ENCODE results near the gene XYLT1. TPM values are rescaled to one million over a fixed set of nuclear protein-coding genes. Genes with fewer than 3 reads are reported as not detected.
A peak's percentile ranks its signal among the peaks of the same experiment; 100 is the strongest.

XYLT1 gene
- total RNA-seq, 1 experiment from 2014 or later: 12.5 TPM

DNA sequence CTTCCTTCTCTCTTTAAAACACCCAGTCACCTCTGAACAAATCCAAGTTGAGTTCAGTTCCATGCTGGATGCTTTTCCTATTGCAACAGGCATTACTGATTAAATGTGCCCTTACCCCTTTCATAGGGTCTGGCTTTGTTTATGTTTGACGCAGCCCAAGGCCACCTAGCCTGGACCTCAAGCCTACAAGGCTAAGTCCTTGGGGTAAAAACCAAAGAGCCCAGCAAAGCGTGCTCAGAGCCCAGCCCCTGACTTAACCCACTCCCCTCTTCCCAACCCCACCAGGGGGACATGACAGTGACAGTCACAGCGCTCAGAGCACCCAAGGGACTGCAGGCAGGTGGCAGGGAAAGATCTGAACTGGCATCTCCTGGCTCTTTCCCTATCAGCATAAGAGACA, 200.6 kb downstream of the XYLT1 start:
- no peaks in the 10 kb centered on the region for H3K27me3 Mint-ChIP-seq (ENCODE audit: insufficient read depth, unreplicated experiment)
- CTCF ChIA-PET: no interaction called here
- POLR2A ChIA-PET: no interaction called here
- BruUV-seq (replicated peaks): no TSS peak
- TF ChIP-seq, protein P1, sequence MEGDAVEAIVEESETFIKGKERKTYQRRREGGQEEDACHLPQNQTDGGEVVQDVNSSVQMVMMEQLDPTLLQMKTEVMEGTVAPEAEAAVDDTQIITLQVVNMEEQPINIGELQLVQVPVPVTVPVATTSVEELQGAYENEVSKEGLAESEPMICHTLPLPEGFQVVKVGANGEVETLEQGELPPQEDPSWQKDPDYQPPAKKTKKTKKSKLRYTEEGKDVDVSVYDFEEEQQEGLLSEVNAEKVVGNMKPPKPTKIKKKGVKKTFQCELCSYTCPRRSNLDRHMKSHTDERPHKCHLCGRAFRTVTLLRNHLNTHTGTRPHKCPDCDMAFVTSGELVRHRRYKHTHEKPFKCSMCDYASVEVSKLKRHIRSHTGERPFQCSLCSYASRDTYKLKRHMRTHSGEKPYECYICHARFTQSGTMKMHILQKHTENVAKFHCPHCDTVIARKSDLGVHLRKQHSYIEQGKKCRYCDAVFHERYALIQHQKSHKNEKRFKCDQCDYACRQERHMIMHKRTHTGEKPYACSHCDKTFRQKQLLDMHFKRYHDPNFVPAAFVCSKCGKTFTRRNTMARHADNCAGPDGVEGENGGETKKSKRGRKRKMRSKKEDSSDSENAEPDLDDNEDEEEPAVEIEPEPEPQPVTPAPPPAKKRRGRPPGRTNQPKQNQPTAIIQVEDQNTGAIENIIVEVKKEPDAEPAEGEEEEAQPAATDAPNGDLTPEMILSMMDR (IDR thresholded peaks at IDR 0.05; ENCODE audit: insufficient read depth in 1 of 2, low read depth in 1 of 2, low read length in 1 of 2, severe bottlenecking in 1 of 2, unreplicated experiment in 1 of 2): no peak
- intact Hi-C loops (cut with micrococcal nuclease; ENCODE audit: unreplicated experiment): loop anchor here (10.0 kb wide), 1 partner anchor 75 kb away; no protein-coding TSS in a partner anchor
- no peaks in the 10 kb centered on the region for H3K27me3 ChIP-seq (replicated peaks; ENCODE audit: control insufficient read depth, insufficient read depth, low read length)
- H3K36me3 ChIP-seq (ENCODE audit: control insufficient read depth, insufficient read depth, low read length): no peaks in the 10 kb centered on the region
- no peaks in the 10 kb centered on the region for H3K9me3 ChIP-seq
- no peak overlapping the region for H3K4me3 ChIP-seq (ENCODE audit: low read depth, low read length)
- DNase-seq: no peak
- peak overlapping the region; percentile 0 for H3K27ac Mint-ChIP-seq (ENCODE audit: unreplicated experiment)
- no peak overlapping the region for H3K4me3 Mint-ChIP-seq (ENCODE audit: unreplicated experiment)
- H3K4me1 Mint-ChIP-seq (ENCODE audit: low read depth, unreplicated experiment): peaks cover 33% of the 10 kb centered on the region
- H3K9me3 Mint-ChIP-seq (ENCODE audit: unreplicated experiment): no peaks in the 10 kb centered on the region
- H3K36me3 Mint-ChIP-seq (ENCODE audit: insufficient read depth, unreplicated experiment): peaks cover 11% of the 10 kb centered on the region
- H3K4me1 ChIP-seq: peaks cover 22% of the 10 kb centered on the region

DNA sequence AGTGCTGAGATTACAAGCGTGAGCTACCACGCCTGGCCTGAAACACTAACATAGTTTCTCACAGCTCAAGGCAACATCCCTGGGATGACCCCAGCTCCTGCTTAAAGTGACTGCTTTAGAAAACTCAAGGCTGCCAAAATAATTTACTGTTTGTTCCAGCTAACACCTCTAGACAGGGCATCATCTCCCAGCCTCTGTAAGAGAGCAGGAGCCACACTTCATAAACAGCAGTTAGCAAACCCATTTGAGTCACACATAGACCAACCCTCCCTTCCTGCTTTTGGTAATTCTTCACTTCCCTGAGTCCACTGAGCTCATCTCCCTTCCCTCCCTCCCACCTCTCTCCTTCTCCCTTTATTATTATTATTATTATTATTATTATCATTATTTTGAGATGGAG, 201.3 kb downstream of the XYLT1 start:
- Histone ChIP-seq H3K36me3 (ENCODE audit: control insufficient read depth, insufficient read depth, low read length) (no peaks in the 10 kb centered on the region), H3K9me3 (no peaks in the 10 kb centered on the region), H3K4me3 (ENCODE audit: low read depth, low read length) (no peak overlapping the region), H3K4me1 (peaks cover 16% of the 10 kb centered on the region), H3K27me3 (replicated peaks; ENCODE audit: control insufficient read depth, insufficient read depth, low read length) (no peaks in the 10 kb centered on the region)
- TF ChIP-seq, protein P1 (IDR thresholded peaks at IDR 0.05; ENCODE audit: insufficient read depth in 1 of 2, low read depth in 1 of 2, low read length in 1 of 2, severe bottlenecking in 1 of 2, unreplicated experiment in 1 of 2): no peak
- Mint-ChIP-seq H3K4me3 (ENCODE audit: unreplicated experiment) (no peak overlapping the region), H3K36me3 (ENCODE audit: insufficient read depth, unreplicated experiment) (peaks cover 11% of the 10 kb centered on the region), H3K27me3 (ENCODE audit: insufficient read depth, unreplicated experiment) (no peaks in the 10 kb centered on the region), H3K4me1 (ENCODE audit: low read depth, unreplicated experiment) (peaks cover 26% of the 10 kb centered on the region), H3K9me3 (ENCODE audit: unreplicated experiment) (no peaks in the 10 kb centered on the region), H3K27ac (ENCODE audit: unreplicated experiment) (no peak overlapping the region)
- DNase-seq: no peak
- ChIA-PET CTCF (no interaction called here), POLR2A (no interaction called here)
- intact Hi-C loops (cut with micrococcal nuclease; ENCODE audit: unreplicated experiment): no loop called here
- no TSS peak for BruUV-seq (replicated peaks)

DNA sequence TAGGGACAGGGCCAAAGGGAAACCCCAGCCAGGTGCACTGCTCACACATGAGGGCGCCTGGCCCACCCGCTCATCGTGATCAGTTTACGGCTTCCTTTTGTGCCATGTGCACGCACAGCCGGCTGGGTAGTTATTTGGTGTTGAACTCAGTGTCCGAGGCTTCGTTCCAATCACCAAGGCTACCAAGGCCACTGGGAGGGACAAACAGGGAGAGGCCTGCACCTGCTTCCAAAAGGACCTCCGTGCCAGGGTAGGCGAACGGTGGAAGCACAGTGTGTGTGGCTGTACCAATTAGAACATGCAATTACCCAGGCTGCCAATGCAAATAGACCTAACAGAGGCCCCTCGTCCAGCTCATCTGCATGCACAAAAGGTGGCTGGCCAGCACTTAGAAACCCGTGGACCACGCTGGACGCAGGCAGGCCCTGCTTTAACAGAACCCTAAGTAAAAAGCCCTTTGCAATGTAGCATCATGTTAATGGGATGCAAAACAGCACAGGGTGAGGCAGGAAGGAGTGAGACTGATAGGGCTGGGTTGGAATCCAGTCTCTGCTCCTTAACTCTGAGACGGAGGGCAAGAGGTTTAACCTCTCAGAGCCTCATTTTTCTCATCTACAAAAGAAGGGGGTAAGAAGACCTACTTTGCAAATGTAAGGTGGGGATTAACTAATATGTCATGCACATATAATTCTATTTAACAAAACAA, 204.0 kb downstream of the XYLT1 start:
- no peak for DNase-seq
- intact Hi-C loops (cut with micrococcal nuclease; ENCODE audit: unreplicated experiment): no loop called here
- H3K27me3 ChIP-seq (replicated peaks; ENCODE audit: control insufficient read depth, insufficient read depth, low read length): no peaks in the 10 kb centered on the region
- H3K4me3 ChIP-seq (ENCODE audit: low read depth, low read length): no peak overlapping the region
- Mint-ChIP-seq H3K27ac (ENCODE audit: unreplicated experiment) (no peak overlapping the region), H3K4me3 (ENCODE audit: unreplicated experiment) (no peak overlapping the region), H3K4me1 (ENCODE audit: low read depth, unreplicated experiment) (peaks cover 18% of the 10 kb centered on the region), H3K36me3 (ENCODE audit: insufficient read depth, unreplicated experiment) (no peaks in the 10 kb centered on the region), H3K9me3 (ENCODE audit: unreplicated experiment) (no peaks in the 10 kb centered on the region), H3K27me3 (ENCODE audit: insufficient read depth, unreplicated experiment) (no peaks in the 10 kb centered on the region)
- BruUV-seq (replicated peaks): no TSS peak
- no peaks in the 10 kb centered on the region for H3K4me1 ChIP-seq
- no peaks in the 10 kb centered on the region for H3K36me3 ChIP-seq (ENCODE audit: control insufficient read depth, insufficient read depth, low read length)
- H3K9me3 ChIP-seq: no peaks in the 10 kb centered on the region
- ChIA-PET CTCF (no interaction called here), POLR2A (no interaction called here)
- TF ChIP-seq, protein P1 (IDR thresholded peaks at IDR 0.05; ENCODE audit: insufficient read depth in 1 of 2, low read depth in 1 of 2, low read length in 1 of 2, severe bottlenecking in 1 of 2, unreplicated experiment in 1 of 2): no peak
